Activated B cell treated with CpG ODN at 0.5 μM for 24 hours (primary cell): Measurements from ENCODE around the gene LIMK2. TPM values are rescaled to one million over a fixed set of nuclear protein-coding genes. Genes with fewer than 3 reads are reported as not detected.

Experiments
- ATAC-seq: fragments of 200-7000 bp; cut with Tn5 transposase; one replicate; pipeline ENCODE4 v1.10.0; 2021; ENCODE audit warnings: low read depth, mild to moderate bottlenecking, moderate library complexity
- CTCF ChIA-PET: fragments of 350-600 bp; sonication (Branson Sonifier 250); formaldehyde crosslinking; loops from one replicate; lab custom pipeline; 2021; ENCODE audit warnings: antibody characterized with exemption; lab: Charles Lee
- POLR2A ChIA-PET: fragments of 350-600 bp; sonication (Branson Sonifier 250); formaldehyde crosslinking; loops from one replicate; lab custom pipeline; 2021; ENCODE audit warnings: antibody characterized with exemption; lab: Charles Lee
- DNase-seq: peaks from one replicate; pipeline ENCODE4 v3.0.0; 2022
- H3K27ac Mint-ChIP-seq: one replicate; pipeline ENCODE4 v1.8.0; 2020; ENCODE audit warnings: mixed read lengths
- H3K27me3 Mint-ChIP-seq: one replicate; pipeline ENCODE4 v1.8.0; 2021; ENCODE audit warnings: mixed read lengths
- H3K36me3 Mint-ChIP-seq: one replicate; pipeline ENCODE4 v1.8.0; 2021; ENCODE audit warnings: low read depth, mixed read lengths
- H3K4me1 Mint-ChIP-seq: one replicate; pipeline ENCODE4 v1.8.0; 2021; ENCODE audit warnings: mixed read lengths
- H3K4me3 Mint-ChIP-seq: one replicate; pipeline ENCODE4 v1.8.0; 2020; ENCODE audit warnings: mild to moderate bottlenecking, mixed read lengths
- H3K9me3 Mint-ChIP-seq: one replicate; pipeline ENCODE4 v1.8.0; 2020; ENCODE audit warnings: mixed read lengths
- CTCF ChIP-seq: fragments of 200-600 bp; IDR thresholded peaks from one replicate; pipeline ENCODE4 v1.8.0; 2022; ENCODE audit warnings: antibody characterized with exemption, mild to moderate bottlenecking
- intact Hi-C: fragments of 100-400 bp; cut with micrococcal nuclease; formaldehyde crosslinking; loops from one replicate; pipeline ENCODE4 v1.15.1; 2024
- total RNA-seq: library from RNA; stranded (reverse); gene quantifications from 2 replicates; pipeline ENCODE4 v1.2.3, GENCODE V29; 2022

Gene LIMK2
- total RNA-seq, 1 donor from 2014 or later = 17.7 TPM

- intact Hi-C loops = no loop called here
- peaks cover 37% of the 10 kb centered on the region for H3K36me3 Mint-ChIP-seq
- DNase-seq (no peak), ATAC-seq (no peak)
- H3K9me3 Mint-ChIP-seq = no peaks in the 10 kb centered on the region
- peaks cover 3% of the 10 kb centered on the region for H3K4me1 Mint-ChIP-seq
- TF ChIP-seq CTCF = no peak
- no peaks in the 10 kb centered on the region for H3K27me3 Mint-ChIP-seq
- H3K4me3 Mint-ChIP-seq = no peak overlapping the region
- ChIA-PET CTCF (no interaction called here), POLR2A (no interaction called here)
- no peak overlapping the region for H3K27ac Mint-ChIP-seq
Observed at GRCh38 chr22:31321421-31321820, 109.3 kb downstream of the LIMK2 start.

- ATAC-seq = no peak
- Mint-ChIP-seq H3K4me3 (no peak overlapping the region), H3K27ac (no peak overlapping the region), H3K27me3 (no peaks in the 10 kb centered on the region), H3K9me3 (no peaks in the 10 kb centered on the region), H3K4me1 (peaks cover 3% of the 10 kb centered on the region), H3K36me3 (peaks cover 62% of the 10 kb centered on the region)
- intact Hi-C loops = no loop called here
- ChIA-PET CTCF (interaction anchor here (1.3 kb wide), 1 partner anchor 10 kb away, joined by 7 read pairs; no protein-coding TSS in a partner anchor), POLR2A (interaction anchor here (0.5 to 2.1 kb wide), 7 partner anchors 11 to 237 kb away, joined by 3 to 11 read pairs (median 5); partner anchors contain the start of gene PATZ1)
- TF ChIP-seq CTCF = no peak
- no peak for DNase-seq
Observed at GRCh38 chr22:31323578-31324550, 111.8 kb downstream of the LIMK2 start.

GRCh38 chr22:31326877-31327276 is 114.8 kb downstream of the LIMK2 start:
- TF ChIP-seq CTCF = no peak
- ChIA-PET CTCF (no interaction called here), POLR2A (no interaction called here)
- no peak overlapping the region for H3K4me3 Mint-ChIP-seq
- peaks cover 86% of the 10 kb centered on the region for H3K36me3 Mint-ChIP-seq
- DNase-seq = no peak
- H3K27me3 Mint-ChIP-seq = no peaks in the 10 kb centered on the region
- intact Hi-C loops = no loop called here
- H3K4me1 Mint-ChIP-seq = peaks cover 3% of the 10 kb centered on the region
- no peak for ATAC-seq
- H3K27ac Mint-ChIP-seq = peak overlapping the region; percentile 30
- H3K9me3 Mint-ChIP-seq = no peaks in the 10 kb centered on the region

- no peaks in the 10 kb centered on the region for H3K27me3 Mint-ChIP-seq
- intact Hi-C loops = no loop called here
- no peak for TF ChIP-seq CTCF
- H3K36me3 Mint-ChIP-seq = peaks cover 89% of the 10 kb centered on the region
- no peaks in the 10 kb centered on the region for H3K9me3 Mint-ChIP-seq
- ChIA-PET POLR2A (no interaction called here), CTCF (no interaction called here)
- peak overlapping the region; percentile 18 for H3K27ac Mint-ChIP-seq
- DNase-seq (no peak), ATAC-seq (no peak)
- peaks cover 3% of the 10 kb centered on the region for H3K4me1 Mint-ChIP-seq
- no peak overlapping the region for H3K4me3 Mint-ChIP-seq
Observed at GRCh38 chr22:31327806-31328543, 115.9 kb downstream of the LIMK2 start.

- Mint-ChIP-seq H3K27ac (no peak overlapping the region), H3K4me1 (peaks cover under 1% of the 10 kb centered on the region), H3K36me3 (peaks cover 91% of the 10 kb centered on the region), H3K9me3 (no peaks in the 10 kb centered on the region), H3K27me3 (no peaks in the 10 kb centered on the region), H3K4me3 (no peak overlapping the region)
- ChIA-PET POLR2A (no interaction called here), CTCF (no interaction called here)
- intact Hi-C loops = no loop called here
- no peak for ATAC-seq
- no peak for TF ChIP-seq CTCF
- no peak for DNase-seq
Observed at GRCh38 chr22:31328544-31328960, 116.5 kb downstream of the LIMK2 start.
